ENCODE measurements around the gene FAM110C.

FAM110C gene

GRCh38 chr2:46131-46470 lies 204 bp downstream of the FAM110C start:
- Histone ChIP-seq H3K9me2 (ENCODE audit: low read depth, low read length) (no peaks in the 10 kb centered on the region), H4K20me1 (ENCODE audit: insufficient read depth, low read length) (no peaks in the 10 kb centered on the region), H3K9me3 (ENCODE audit: low read length) (no peaks in the 10 kb centered on the region), H3K27me3 (ENCODE audit: insufficient read depth, low read length) (no peaks in the 10 kb centered on the region), H3K79me2 (ENCODE audit: insufficient read depth, low read length) (no peaks in the 10 kb centered on the region), H3K4me1 (ENCODE audit: insufficient read depth, low read length, severe bottlenecking) (no peaks in the 10 kb centered on the region), H3K4me2 (ENCODE audit: low read length) (no peak overlapping the region), H3F3A (ENCODE audit: insufficient read depth, low read length) (no peaks in the 10 kb centered on the region), H3K4me3 (ENCODE audit: low read depth, low read length, poor library complexity, severe bottlenecking) (no peak overlapping the region), H2AFZ (ENCODE audit: low read length) (no peak overlapping the region), H3K36me3 (ENCODE audit: insufficient read depth, low read length) (no peaks in the 10 kb centered on the region), H3K27ac (ENCODE audit: low read depth, low read length, poor library complexity, severe bottlenecking) (no peak overlapping the region), H3K9ac (ENCODE audit: low read length) (no peak overlapping the region)
- TF ChIP-seq EZH2 (IDR thresholded peaks at IDR 0.05; ENCODE audit: borderline replicate concordance, low read length) = no peak
- TF ChIP-seq CTCF (IDR thresholded peaks at IDR 0.05; ENCODE audit: low read length) = no peak

DNA sequence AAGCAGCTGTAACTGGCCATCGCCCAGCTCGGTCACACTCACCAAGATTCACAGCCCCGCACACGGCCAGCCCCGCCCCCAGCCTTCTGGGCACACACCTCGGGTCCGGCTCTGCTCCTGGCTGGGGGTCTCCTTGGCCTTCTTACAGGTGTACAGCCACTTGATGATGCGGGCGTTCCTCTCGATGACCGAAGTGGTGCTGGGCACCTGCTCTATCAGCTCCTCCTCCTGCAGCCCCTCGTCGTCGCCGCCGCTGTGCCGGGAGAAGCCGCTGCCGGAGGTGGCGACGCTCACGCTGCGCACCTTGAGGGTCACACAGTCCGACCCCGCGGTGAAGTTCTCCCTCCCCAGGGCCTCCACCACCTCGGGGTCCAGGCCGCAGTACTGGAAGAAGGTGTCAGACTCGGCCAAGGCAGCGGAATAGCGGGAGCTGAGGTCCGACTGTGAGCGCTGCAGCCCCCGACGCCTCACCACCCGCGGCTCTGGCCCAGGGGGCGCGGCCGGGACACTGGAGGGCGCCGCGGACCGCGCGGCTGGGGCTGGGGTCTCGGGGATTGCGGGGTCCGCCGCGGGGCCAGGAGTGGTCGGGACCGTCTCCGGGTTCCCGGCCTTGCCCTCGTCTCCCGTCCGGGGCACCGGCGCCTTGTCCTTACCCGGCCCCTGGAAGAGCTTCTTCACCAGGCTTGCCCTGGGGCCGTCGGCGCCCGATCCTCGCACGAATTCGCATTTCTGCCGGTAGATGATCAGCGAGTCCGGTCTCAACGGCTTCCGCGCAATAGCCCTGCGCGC lies 769 bp downstream of the FAM110C start:
- Histone ChIP-seq H3K27ac (ENCODE audit: low read depth, low read length, poor library complexity, severe bottlenecking) (no peak overlapping the region), H3K79me2 (ENCODE audit: insufficient read depth, low read length) (no peaks in the 10 kb centered on the region), H4K20me1 (ENCODE audit: insufficient read depth, low read length) (no peaks in the 10 kb centered on the region), H3K4me2 (ENCODE audit: low read length) (no peak overlapping the region), H2AFZ (ENCODE audit: low read length) (no peak overlapping the region), H3K9me2 (ENCODE audit: low read depth, low read length) (no peaks in the 10 kb centered on the region), H3K9ac (ENCODE audit: low read length) (no peak overlapping the region), H3K9me3 (ENCODE audit: low read length) (no peaks in the 10 kb centered on the region), H3K4me3 (ENCODE audit: low read depth, low read length, poor library complexity, severe bottlenecking) (no peak overlapping the region), H3K27me3 (ENCODE audit: insufficient read depth, low read length) (no peaks in the 10 kb centered on the region), H3K36me3 (ENCODE audit: insufficient read depth, low read length) (no peaks in the 10 kb centered on the region), H3K4me1 (ENCODE audit: insufficient read depth, low read length, severe bottlenecking) (no peaks in the 10 kb centered on the region), H3F3A (ENCODE audit: insufficient read depth, low read length) (no peaks in the 10 kb centered on the region)
- TF ChIP-seq EZH2 (IDR thresholded peaks at IDR 0.05; ENCODE audit: borderline replicate concordance, low read length) = no peak
- no peak for TF ChIP-seq CTCF (IDR thresholded peaks at IDR 0.05; ENCODE audit: low read length)

DNA sequence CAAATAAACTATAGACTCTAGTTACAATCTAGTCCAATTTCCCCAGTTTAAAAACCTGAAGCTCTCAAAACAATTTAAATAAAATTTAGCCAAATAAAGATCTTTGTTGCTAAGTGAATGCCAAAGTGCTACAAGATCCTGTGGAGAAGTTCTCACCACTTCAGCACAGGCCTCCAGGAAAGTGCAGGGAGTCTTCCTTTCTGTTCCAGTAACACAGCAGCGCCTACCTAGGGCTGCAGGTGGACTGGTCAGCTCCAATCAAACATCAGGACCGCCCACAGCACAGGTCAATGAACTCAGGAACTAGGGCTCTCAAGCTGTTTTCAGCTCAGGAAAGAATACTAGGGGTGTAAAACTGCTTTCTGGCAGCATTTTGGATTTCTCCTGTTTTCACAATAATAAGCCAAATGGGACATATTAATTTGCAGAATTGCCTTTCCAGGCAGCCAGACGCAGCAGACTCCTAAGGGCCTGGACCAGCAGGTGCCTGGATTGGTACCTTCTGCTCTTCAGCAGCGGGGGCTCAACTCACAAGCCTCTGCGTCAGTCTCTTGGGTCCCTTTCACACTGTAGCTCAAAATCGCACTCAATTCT lies 1.5 kb downstream of the FAM110C start:
- Histone ChIP-seq H3K4me1 (ENCODE audit: insufficient read depth, low read length, severe bottlenecking) (no peaks in the 10 kb centered on the region), H4K20me1 (ENCODE audit: insufficient read depth, low read length) (no peaks in the 10 kb centered on the region), H3F3A (ENCODE audit: insufficient read depth, low read length) (no peaks in the 10 kb centered on the region), H2AFZ (ENCODE audit: low read length) (no peak overlapping the region), H3K9me3 (ENCODE audit: low read length) (no peaks in the 10 kb centered on the region), H3K4me3 (ENCODE audit: low read depth, low read length, poor library complexity, severe bottlenecking) (no peak overlapping the region), H3K9ac (ENCODE audit: low read length) (no peak overlapping the region), H3K79me2 (ENCODE audit: insufficient read depth, low read length) (no peaks in the 10 kb centered on the region), H3K4me2 (ENCODE audit: low read length) (no peak overlapping the region), H3K27ac (ENCODE audit: low read depth, low read length, poor library complexity, severe bottlenecking) (no peak overlapping the region), H3K36me3 (ENCODE audit: insufficient read depth, low read length) (no peaks in the 10 kb centered on the region), H3K27me3 (ENCODE audit: insufficient read depth, low read length) (no peaks in the 10 kb centered on the region), H3K9me2 (ENCODE audit: low read depth, low read length) (no peaks in the 10 kb centered on the region)
- no peak for TF ChIP-seq CTCF (IDR thresholded peaks at IDR 0.05; ENCODE audit: low read length)
- no peak for TF ChIP-seq EZH2 (IDR thresholded peaks at IDR 0.05; ENCODE audit: borderline replicate concordance, low read length)

Measured in OCI-LY1 (cell line).